GM18502 (cell line): ENCODE measurements around the gene SPA17.

Experiments used
- ATAC-seq: cut with Tn5 transposase; IDR thresholded peaks from one replicate; pipeline ENCODE4 v1.9.1; 2021; ENCODE audit warnings: mild to moderate bottlenecking; ENCODE audit not compliant: unreplicated experiment, poor library complexity

Gene SPA17

GRCh38 chr11:124719534-124719933 lies 45.8 kb downstream of the SPA17 start:
- no peak for ATAC-seq

GRCh38 chr11:124722176-124722575 lies 48.5 kb downstream of the SPA17 start:
- ATAC-seq, result no peak

- ATAC-seq, result peak; percentile 85
Observed at GRCh38 chr11:124724979-124725718, 51.4 kb downstream of the SPA17 start.

GRCh38 chr11:124725719-124726105 lies 52.0 kb downstream of the SPA17 start:
- no peak for ATAC-seq

- ATAC-seq, result no peak
Observed at GRCh38 chr11:124727474-124727873, 53.8 kb downstream of the SPA17 start.

GRCh38 chr11:124728134-124728533 lies 54.4 kb downstream of the SPA17 start:
- no peak for ATAC-seq

- no peak for ATAC-seq
Observed at GRCh38 chr11:124729571-124729970, 55.9 kb downstream of the SPA17 start.

- no peak for ATAC-seq
Observed at GRCh38 chr11:124732230-124732629, 58.5 kb downstream of the SPA17 start.

GRCh38 chr11:124736736-124737135 lies 63.0 kb downstream of the SPA17 start:
- no peak for ATAC-seq

- ATAC-seq, result no peak
Observed at GRCh38 chr11:124737638-124738305, 64.1 kb downstream of the SPA17 start.

- ATAC-seq, result no peak
Observed at GRCh38 chr11:124738713-124739478, 65.2 kb downstream of the SPA17 start.

GRCh38 chr11:124739479-124740276 lies 66.0 kb downstream of the SPA17 start, which contains the start of gene NRGN:
Gene NRGN (plus strand): TSS chr11:124739942. CDS start chr11:124740085, 143 bp downstream.
- peak; percentile 99 for ATAC-seq

GRCh38 chr11:124740277-124740882 lies 66.7 kb downstream of the SPA17 start:
- peak; percentile 37 for ATAC-seq

GRCh38 chr11:124742555-124742954 lies 68.9 kb downstream of the SPA17 start:
- ATAC-seq, result no peak

- ATAC-seq, result no peak
Observed at GRCh38 chr11:124743050-124743449, 69.3 kb downstream of the SPA17 start.

- no peak for ATAC-seq
Observed at GRCh38 chr11:124745270-124745834, 71.6 kb downstream of the SPA17 start.

GRCh38 chr11:124745835-124746620 lies 72.3 kb downstream of the SPA17 start:
- peak; percentile 23 for ATAC-seq

GRCh38 chr11:124746621-124747243 lies 73.0 kb downstream of the SPA17 start:
- ATAC-seq, result peak; percentile 93
